ENCODE data around the gene HHATL. TPM values are rescaled to one million over a fixed set of nuclear protein-coding genes. Genes with fewer than 3 reads are reported as not detected.
A peak's percentile ranks its signal among the peaks of the same experiment; 100 is the strongest.

Gene HHATL
- total and polyA plus RNA-seq, 9 donors: 0.12 to 1.3 (median 0.52) TPM; not detected in 5

- no peak overlapping the region for H3K27ac ChIP-seq
- WGBS, 3 donors: 83 to 87% (median 87%) methylated on average over 10 of the region's 10 CpGs
Measured at GRCh38 chr3:42749025-42749752, 46.6 kb upstream of the HHATL start.

DNA sequence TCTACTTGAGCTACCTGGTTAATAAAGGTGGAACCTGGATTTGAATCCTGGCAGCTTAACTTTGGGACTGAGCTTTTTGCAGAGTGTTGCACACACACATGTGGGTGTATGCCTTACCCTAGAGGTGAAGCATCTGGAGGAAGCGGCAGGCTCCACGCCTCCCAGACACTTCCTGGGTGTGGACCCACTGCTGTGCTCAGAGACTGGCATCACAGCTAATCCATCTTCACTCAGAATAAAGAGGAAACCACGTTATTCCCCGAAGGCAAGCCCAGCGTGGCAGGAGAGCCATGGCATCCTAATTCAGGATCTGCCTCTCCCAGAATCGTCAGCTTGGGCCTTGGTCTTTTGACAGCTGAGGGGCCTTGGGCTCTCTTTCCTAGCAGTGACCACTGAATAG, 45.0 kb upstream of the HHATL start:
- intact Hi-C loops (cut with DNase I): loop anchor here in 2 of 4 donors (10.0 kb wide), 2 partner anchors 93 to 163 kb away; partner anchors contain the start of genes SEC22C (in 1 of the 2) and ZBTB47 (in 1 of the 2)
- no peaks in the 10 kb centered on the region for H3K9me3 ChIP-seq
- H3K36me3 ChIP-seq: no peaks in the 10 kb centered on the region
- no peaks in the 10 kb centered on the region for H3K27me3 ChIP-seq
- DNase-seq: no peak
- TF ChIP-seq EP300 (IDR thresholded peaks at IDR 0.05): no peak
- TF ChIP-seq POLR2A (IDR thresholded peaks at IDR 0.05): no peak
- TF ChIP-seq, protein P1, sequence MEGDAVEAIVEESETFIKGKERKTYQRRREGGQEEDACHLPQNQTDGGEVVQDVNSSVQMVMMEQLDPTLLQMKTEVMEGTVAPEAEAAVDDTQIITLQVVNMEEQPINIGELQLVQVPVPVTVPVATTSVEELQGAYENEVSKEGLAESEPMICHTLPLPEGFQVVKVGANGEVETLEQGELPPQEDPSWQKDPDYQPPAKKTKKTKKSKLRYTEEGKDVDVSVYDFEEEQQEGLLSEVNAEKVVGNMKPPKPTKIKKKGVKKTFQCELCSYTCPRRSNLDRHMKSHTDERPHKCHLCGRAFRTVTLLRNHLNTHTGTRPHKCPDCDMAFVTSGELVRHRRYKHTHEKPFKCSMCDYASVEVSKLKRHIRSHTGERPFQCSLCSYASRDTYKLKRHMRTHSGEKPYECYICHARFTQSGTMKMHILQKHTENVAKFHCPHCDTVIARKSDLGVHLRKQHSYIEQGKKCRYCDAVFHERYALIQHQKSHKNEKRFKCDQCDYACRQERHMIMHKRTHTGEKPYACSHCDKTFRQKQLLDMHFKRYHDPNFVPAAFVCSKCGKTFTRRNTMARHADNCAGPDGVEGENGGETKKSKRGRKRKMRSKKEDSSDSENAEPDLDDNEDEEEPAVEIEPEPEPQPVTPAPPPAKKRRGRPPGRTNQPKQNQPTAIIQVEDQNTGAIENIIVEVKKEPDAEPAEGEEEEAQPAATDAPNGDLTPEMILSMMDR (IDR thresholded peaks at IDR 0.05): no peak
- no peak overlapping the region for H3K4me3 ChIP-seq
- 82 to 87% (median 86%) methylated on average over 6 of the region's 6 CpGs for WGBS, 3 donors
- H3K27ac ChIP-seq: no peak overlapping the region
- H3K4me1 ChIP-seq (ENCODE audit: insufficient read depth): peaks cover 9% of the 10 kb centered on the region

More at GRCh38 chr3:42749025-42749752, 46.6 kb upstream of the HHATL start:
- intact Hi-C loops (cut with DNase I): loop anchor here in 2 of 4 donors (10.0 kb wide), 2 partner anchors 94 to 164 kb away; partner anchors contain the start of genes SEC22C (in 1 of the 2) and ZBTB47 (in 1 of the 2)
- Histone ChIP-seq H3K4me3 (no peak overlapping the region), H3K4me1 (ENCODE audit: insufficient read depth) (peaks cover 9% of the 10 kb centered on the region), H3K27me3 (no peaks in the 10 kb centered on the region), H3K36me3 (no peaks in the 10 kb centered on the region), H3K9me3 (no peaks in the 10 kb centered on the region)
- no peak for DNase-seq
- TF ChIP-seq POLR2A (IDR thresholded peaks at IDR 0.05): no peak
- TF ChIP-seq EP300 (IDR thresholded peaks at IDR 0.05): no peak
- TF ChIP-seq, protein P1 (IDR thresholded peaks at IDR 0.05): no peak

DNA sequence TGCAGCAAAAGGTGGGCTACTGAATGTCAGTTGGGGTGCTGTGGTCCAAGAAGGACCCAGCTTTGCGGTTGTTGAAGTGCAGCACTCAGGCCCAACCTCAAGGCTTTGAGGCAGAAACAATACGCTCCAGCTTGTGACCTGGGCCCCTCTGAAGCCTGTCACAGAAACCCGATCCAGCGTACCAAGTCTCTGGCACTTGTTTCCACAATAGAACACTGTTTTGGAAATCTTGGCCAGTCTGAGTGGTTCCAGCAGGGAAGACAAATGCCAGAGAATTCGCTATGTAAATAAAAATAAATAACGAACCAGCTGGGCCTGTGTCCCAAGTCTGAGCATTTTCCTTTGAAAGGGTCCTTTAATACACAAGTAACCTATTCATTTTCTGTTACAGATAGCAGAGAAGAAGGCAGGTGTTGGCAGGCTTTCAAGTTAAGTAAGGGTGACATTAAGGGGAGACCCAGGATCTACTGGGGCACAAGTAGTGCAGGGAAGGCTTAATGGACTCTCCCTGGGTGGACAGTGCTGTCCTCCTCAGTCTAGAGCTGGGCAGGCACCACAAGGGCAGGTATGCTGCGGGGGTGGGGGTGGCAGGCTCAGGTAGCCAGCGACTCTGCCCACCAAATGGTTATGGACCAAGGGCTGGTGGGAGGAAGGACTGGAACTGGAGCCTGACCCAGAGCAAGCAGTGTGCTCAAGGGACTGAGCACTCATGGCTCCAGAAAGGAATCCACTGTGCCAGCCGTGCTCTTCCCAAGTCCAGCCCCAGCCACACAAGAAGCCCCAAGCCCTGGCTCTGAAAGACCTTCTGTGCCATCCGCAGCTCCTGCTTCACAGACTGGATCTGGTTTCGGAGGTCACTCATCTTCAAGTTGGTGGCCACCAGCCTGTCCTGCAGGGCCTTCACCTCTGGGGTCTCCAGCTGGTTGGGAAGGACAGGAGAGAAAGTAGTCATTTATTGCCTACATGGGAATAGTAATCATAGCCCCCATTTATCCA, 44.2 kb upstream of the HHATL start:
- no peak for TF ChIP-seq EP300 (IDR thresholded peaks at IDR 0.05)
- TF ChIP-seq POLR2A (IDR thresholded peaks at IDR 0.05): no peak
- TF ChIP-seq, protein P1 (IDR thresholded peaks at IDR 0.05): no peak
- H3K4me1 ChIP-seq (ENCODE audit: insufficient read depth): peaks cover 9% of the 10 kb centered on the region
- H3K9me3 ChIP-seq: no peaks in the 10 kb centered on the region
- H3K36me3 ChIP-seq: no peaks in the 10 kb centered on the region
- H3K27ac ChIP-seq: no peak overlapping the region
- H3K4me3 ChIP-seq: no peak overlapping the region
- WGBS, 3 donors: 51 to 58% (median 53%) methylated on average over 11 of the region's 11 CpGs
- intact Hi-C loops (cut with DNase I): loop anchor here in 2 of 4 donors (10.0 kb wide), 2 partner anchors 92 to 162 kb away; partner anchors contain the start of genes SEC22C (in 1 of the 2) and ZBTB47 (in 1 of the 2)
- H3K27me3 ChIP-seq: no peaks in the 10 kb centered on the region
- peak in 1 of 5 donors; percentile 21 for DNase-seq

All from ovary (tissue), 9 donors.